Adrenal gland (tissue), 12 donors: ENCODE results near the gene TCL1B. TPM values are rescaled to one million over a fixed set of nuclear protein-coding genes. Genes with fewer than 3 reads are reported as not detected.

ENCODE experiments used
- DNase-seq, 7 donors: peaks; one replicate each; pipeline ENCODE4 v3.0.0-alpha.2; 2019 to 2020
- H3K27ac ChIP-seq, 5 donors: fragments of 200-600 bp; sonication (generic) in 4 of 5; 1 replicate in 3 of 5; 2 replicates in 2 of 5; pipeline versions ENCODE4 v1.5.1 to v1.8.0; 2016 to 2020; ENCODE audit warnings: mild to moderate bottlenecking in 1 of 5
- H3K27me3 ChIP-seq: fragments of 200-600 bp; 2 replicates; pipeline ENCODE4 v1.8.0; 2021
- H3K36me3 ChIP-seq, 2 donors: fragments of 200-600 bp; replicated peaks in 1 of 2; 1 replicate in 1 of 2; 2 replicates in 1 of 2; pipeline versions ENCODE4 v1.5.1 to v1.8.0; 2018 to 2022
- H3K4me1 ChIP-seq, 2 donors: fragments of 200-600 bp; replicated peaks in 1 of 2; 1 replicate in 1 of 2; 2 replicates in 1 of 2; pipeline versions ENCODE4 v1.5.1 to v1.8.0; 2018 to 2021
- H3K4me3 ChIP-seq, 4 donors: fragments of 200-600 bp; sonication (generic) in 3 of 4; one replicate each; pipeline ENCODE4 v1.5.1; 2016 to 2018
- H3K9me3 ChIP-seq, 3 donors: fragments of 200-600 bp; sonication (generic) in 1 of 3; replicated peaks in 1 of 3; 1 replicate in 2 of 3; 2 replicates in 1 of 3; pipeline versions ENCODE4 v1.5.1 to v1.8.0; 2016 to 2021
- POLR2A ChIP-seq, 2 donors: fragments of 450-650 bp; IDR thresholded peaks; one replicate each; pipeline ENCODE4 v1.6.1; 2017; ENCODE audit warnings: antibody characterized with exemption in 2 of 2, mild to moderate bottlenecking in 2 of 2, moderate library complexity in 1 of 2
- WGBS, 4 donors: extraction: QIAGEN DNeasy Blood & Tissue Kit in 2 of 4; methylation state at CpG; one replicate each; pipeline versions ENCODE4 v1.1.5 to v1.1.7; 2013 to 2017; 5-methylcytosine and 5-hydroxymethylcytosine counted together
- intact Hi-C, 2 donors: fragments of 100-400 bp; cut with DNase I; formaldehyde crosslinking; loops; one replicate each; pipeline versions ENCODE4 v1.14.1 to v1.15.0; 2022 to 2023
- polyA plus RNA-seq, 3 donors: library from polyadenylated mRNA; stranded (reverse); fragments of 200-250 nt in 2 of 3; fragments of 350-450 nt in 1 of 3; fragmentation: Illumina TruSeq in 1 of 3; extraction: RNeasy Lipid Tissue Mini Kit (QIAGEN cat#74804) in 1 of 3; gene quantifications; one replicate each; pipeline ENCODE4 v1.2.3, GENCODE V29; 2013 to 2014
- total RNA-seq, 9 donors: library from RNA; depleted of rRNA in 4 of 9; stranded (reverse); fragments of >200 nt in 4 of 9; fragments of 120-200 nt in 1 of 9; fragmentation: NEBNext Ultra II Directional in 1 of 9; extraction: Animal tissue kit (Norgen Biotek cat#: 25700) in 1 of 9; gene quantifications; one replicate each; pipeline versions ENCODE4 v1.1.0 to v1.2.4, GENCODE V29; 2013 to 2023
- TF ChIP-seq, protein P1 (sequence below), 6 experiments: fragments of 450-650 bp in 4 of 6; fragments of 200-600 bp in 2 of 6; sonication (generic) in 1 of 6; IDR thresholded peaks; 1 replicate in 5 of 6; 2 replicates in 1 of 6; pipeline versions ENCODE4 v1.5.1 to v1.8.0; 2016 to 2021; ENCODE audit warnings: antibody characterized with exemption in 6 of 6, mild to moderate bottlenecking in 2 of 6, moderate library complexity in 1 of 6
- donor health status: healthy with polysubstance abuse.
- donor health status: Bipolar disorder and iron deficiency.
- donor health status: DM: yes; HTN: yes; CAD: no.
- donor health status: DM: no; HTN: no; CAD: no.
- donor health status: DM: no; HTN: no; CAD: no.
- donor health status: DM: yes; HTN: yes; CAD: no.

The TCL1B gene
- total and polyA plus RNA-seq, 12 donors: 0.06 to 0.13 TPM; not detected in 10

DNA sequence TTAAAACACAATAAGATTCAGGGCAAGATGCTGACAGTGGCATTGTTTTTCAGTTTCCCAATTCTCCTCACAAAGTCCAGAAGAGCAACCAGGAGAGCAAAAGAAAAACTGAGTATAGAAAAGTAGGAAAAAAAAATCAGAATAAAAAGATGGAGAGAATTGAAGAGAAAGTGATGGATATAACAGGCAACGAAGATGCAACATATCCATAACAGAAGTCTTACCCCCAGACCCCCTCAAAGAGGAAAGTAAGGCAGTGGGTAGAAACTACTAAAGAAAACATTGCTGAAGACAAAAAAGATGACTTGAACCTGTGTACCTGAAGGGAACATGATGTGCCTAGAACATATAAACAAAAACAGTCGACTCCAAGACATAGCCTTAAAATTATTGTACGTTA is 17.1 kb downstream of the TCL1B start:
- H3K36me3 ChIP-seq: no peaks in the 10 kb centered on the region
- H3K9me3 ChIP-seq: no peaks in the 10 kb centered on the region
- WGBS, 4 donors: 72 to 87% (median 81%) methylated on average over 3 of the region's 3 CpGs
- H3K27me3 ChIP-seq: no peaks in the 10 kb centered on the region
- no peak for DNase-seq
- TF ChIP-seq, protein P1, sequence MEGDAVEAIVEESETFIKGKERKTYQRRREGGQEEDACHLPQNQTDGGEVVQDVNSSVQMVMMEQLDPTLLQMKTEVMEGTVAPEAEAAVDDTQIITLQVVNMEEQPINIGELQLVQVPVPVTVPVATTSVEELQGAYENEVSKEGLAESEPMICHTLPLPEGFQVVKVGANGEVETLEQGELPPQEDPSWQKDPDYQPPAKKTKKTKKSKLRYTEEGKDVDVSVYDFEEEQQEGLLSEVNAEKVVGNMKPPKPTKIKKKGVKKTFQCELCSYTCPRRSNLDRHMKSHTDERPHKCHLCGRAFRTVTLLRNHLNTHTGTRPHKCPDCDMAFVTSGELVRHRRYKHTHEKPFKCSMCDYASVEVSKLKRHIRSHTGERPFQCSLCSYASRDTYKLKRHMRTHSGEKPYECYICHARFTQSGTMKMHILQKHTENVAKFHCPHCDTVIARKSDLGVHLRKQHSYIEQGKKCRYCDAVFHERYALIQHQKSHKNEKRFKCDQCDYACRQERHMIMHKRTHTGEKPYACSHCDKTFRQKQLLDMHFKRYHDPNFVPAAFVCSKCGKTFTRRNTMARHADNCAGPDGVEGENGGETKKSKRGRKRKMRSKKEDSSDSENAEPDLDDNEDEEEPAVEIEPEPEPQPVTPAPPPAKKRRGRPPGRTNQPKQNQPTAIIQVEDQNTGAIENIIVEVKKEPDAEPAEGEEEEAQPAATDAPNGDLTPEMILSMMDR (IDR thresholded peaks at IDR 0.05): no peak
- TF ChIP-seq POLR2A (IDR thresholded peaks at IDR 0.05): no peak
- H3K4me1 ChIP-seq: no peaks in the 10 kb centered on the region
- H3K4me3 ChIP-seq: no peak overlapping the region
- intact Hi-C loops: no loop called here
- H3K27ac ChIP-seq: no peak overlapping the region

DNA sequence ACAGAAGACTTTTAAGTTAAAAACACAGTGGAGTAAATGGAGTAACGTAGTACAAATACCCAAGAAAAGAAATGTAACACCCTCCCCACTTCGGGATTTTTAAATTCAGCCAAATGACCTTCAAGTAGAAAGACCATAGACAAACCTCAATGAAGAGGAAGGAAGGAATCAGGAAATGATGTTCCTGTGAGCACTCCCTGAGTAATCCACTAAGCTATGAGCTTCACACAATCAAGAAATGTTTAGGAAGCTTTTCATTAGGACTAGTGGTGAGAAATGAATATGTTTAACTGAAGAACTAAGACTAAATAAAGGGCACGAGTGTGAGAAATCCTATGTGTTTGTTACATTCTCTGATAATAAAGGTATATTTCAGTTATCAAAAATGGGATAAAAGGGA is 17.6 kb downstream of the TCL1B start:
- no peaks in the 10 kb centered on the region for H3K9me3 ChIP-seq
- no peak for DNase-seq
- no peaks in the 10 kb centered on the region for H3K4me1 ChIP-seq
- intact Hi-C loops: no loop called here
- no peaks in the 10 kb centered on the region for H3K27me3 ChIP-seq
- TF ChIP-seq, protein P1 (IDR thresholded peaks at IDR 0.05): no peak
- no peak for TF ChIP-seq POLR2A (IDR thresholded peaks at IDR 0.05)
- H3K27ac ChIP-seq: no peak overlapping the region
- WGBS, 4 donors: 65 to 75% (median 72%) methylated on average over 3 of the region's 3 CpGs
- H3K36me3 ChIP-seq: no peaks in the 10 kb centered on the region
- H3K4me3 ChIP-seq: no peak overlapping the region

DNA sequence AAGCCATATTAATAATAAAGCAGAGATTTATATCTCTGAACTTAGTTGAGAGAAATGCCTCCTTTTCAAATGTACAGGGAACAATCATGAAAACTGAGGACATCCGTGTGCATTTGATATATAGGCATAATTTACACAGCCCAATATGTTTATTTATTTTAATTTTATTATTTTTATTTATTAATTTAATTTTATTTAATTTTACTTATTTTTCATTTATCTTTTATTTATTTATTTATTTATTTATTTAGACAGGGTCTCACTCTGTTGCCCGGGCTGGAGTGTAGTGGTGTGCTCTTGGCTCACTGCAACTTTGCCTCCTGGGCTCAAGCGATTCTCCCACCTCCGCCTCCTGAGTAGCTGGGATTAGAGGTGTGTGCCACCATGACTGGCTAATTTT is 19.3 kb downstream of the TCL1B start:
- no peaks in the 10 kb centered on the region for H3K27me3 ChIP-seq
- no peak overlapping the region for H3K27ac ChIP-seq
- H3K36me3 ChIP-seq: no peaks in the 10 kb centered on the region
- H3K4me1 ChIP-seq: no peaks in the 10 kb centered on the region
- no peak for TF ChIP-seq POLR2A (IDR thresholded peaks at IDR 0.05)
- TF ChIP-seq, protein P1 (IDR thresholded peaks at IDR 0.05): no peak
- H3K4me3 ChIP-seq: no peak overlapping the region
- intact Hi-C loops: no loop called here
- 91 to 96% (median 91%) methylated on average over 4 of the region's 4 CpGs for WGBS, 4 donors
- no peaks in the 10 kb centered on the region for H3K9me3 ChIP-seq
- no peak for DNase-seq

DNA sequence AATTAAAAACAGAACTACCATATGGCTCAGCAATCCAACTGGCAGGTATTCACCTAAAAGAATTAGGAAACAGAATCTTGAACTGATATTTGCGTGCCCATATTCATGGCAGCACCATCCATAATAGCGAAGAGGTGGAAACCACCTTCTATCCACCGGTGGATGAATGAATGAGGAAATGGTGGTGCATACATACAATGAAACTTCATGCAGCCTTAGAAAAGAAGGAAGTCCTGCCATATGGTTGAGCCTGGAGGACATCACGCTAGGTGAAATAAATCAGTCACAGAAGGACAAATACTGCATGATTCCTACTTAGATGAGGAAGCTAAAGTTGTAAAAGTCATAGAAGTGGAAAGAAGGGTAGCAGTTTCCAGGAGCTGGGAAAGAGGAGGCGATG is 21.1 kb downstream of the TCL1B start:
- Histone ChIP-seq H3K4me3 (no peak overlapping the region), H3K36me3 (no peaks in the 10 kb centered on the region), H3K9me3 (no peaks in the 10 kb centered on the region), H3K27ac (no peak overlapping the region), H3K4me1 (no peaks in the 10 kb centered on the region), H3K27me3 (no peaks in the 10 kb centered on the region)
- DNase-seq: no peak
- TF ChIP-seq POLR2A (IDR thresholded peaks at IDR 0.05): no peak
- TF ChIP-seq, protein P1 (IDR thresholded peaks at IDR 0.05): no peak
- WGBS, 4 donors: 76 to 84% (median 79%) methylated on average over 5 of the region's 5 CpGs
- intact Hi-C loops: no loop called here
